Measurements from ENCODE around the gene NBEA. TPM values are rescaled to one million over a fixed set of nuclear protein-coding genes. Genes with fewer than 3 reads are reported as not detected.
A peak's percentile ranks its signal among the peaks of the same experiment; 100 is the strongest.

The NBEA gene
- total and polyA plus RNA-seq, 2 experiments from 2014 or later: 9.1 to 29.1 TPM

GRCh38 chr13:35219021-35219420 lies 277.0 kb downstream of the NBEA start (continued):
- TF ChIP-seq, protein P1, sequence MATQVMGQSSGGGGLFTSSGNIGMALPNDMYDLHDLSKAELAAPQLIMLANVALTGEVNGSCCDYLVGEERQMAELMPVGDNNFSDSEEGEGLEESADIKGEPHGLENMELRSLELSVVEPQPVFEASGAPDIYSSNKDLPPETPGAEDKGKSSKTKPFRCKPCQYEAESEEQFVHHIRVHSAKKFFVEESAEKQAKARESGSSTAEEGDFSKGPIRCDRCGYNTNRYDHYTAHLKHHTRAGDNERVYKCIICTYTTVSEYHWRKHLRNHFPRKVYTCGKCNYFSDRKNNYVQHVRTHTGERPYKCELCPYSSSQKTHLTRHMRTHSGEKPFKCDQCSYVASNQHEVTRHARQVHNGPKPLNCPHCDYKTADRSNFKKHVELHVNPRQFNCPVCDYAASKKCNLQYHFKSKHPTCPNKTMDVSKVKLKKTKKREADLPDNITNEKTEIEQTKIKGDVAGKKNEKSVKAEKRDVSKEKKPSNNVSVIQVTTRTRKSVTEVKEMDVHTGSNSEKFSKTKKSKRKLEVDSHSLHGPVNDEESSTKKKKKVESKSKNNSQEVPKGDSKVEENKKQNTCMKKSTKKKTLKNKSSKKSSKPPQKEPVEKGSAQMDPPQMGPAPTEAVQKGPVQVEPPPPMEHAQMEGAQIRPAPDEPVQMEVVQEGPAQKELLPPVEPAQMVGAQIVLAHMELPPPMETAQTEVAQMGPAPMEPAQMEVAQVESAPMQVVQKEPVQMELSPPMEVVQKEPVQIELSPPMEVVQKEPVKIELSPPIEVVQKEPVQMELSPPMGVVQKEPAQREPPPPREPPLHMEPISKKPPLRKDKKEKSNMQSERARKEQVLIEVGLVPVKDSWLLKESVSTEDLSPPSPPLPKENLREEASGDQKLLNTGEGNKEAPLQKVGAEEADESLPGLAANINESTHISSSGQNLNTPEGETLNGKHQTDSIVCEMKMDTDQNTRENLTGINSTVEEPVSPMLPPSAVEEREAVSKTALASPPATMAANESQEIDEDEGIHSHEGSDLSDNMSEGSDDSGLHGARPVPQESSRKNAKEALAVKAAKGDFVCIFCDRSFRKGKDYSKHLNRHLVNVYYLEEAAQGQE (IDR thresholded peaks at IDR 0.05; ENCODE audit: unreplicated experiment): no peak
- TF ChIP-seq NANOG (IDR thresholded peaks at IDR 0.05; ENCODE audit: borderline replicate concordance): no peak
- TF ChIP-seq EZH2phosphoT487 (IDR thresholded peaks at IDR 0.05; ENCODE audit: unreplicated experiment): no peak
- no peak for TF ChIP-seq JUNB (IDR thresholded peaks at IDR 0.05; ENCODE audit: unreplicated experiment)
- TF ChIP-seq, protein P2, sequence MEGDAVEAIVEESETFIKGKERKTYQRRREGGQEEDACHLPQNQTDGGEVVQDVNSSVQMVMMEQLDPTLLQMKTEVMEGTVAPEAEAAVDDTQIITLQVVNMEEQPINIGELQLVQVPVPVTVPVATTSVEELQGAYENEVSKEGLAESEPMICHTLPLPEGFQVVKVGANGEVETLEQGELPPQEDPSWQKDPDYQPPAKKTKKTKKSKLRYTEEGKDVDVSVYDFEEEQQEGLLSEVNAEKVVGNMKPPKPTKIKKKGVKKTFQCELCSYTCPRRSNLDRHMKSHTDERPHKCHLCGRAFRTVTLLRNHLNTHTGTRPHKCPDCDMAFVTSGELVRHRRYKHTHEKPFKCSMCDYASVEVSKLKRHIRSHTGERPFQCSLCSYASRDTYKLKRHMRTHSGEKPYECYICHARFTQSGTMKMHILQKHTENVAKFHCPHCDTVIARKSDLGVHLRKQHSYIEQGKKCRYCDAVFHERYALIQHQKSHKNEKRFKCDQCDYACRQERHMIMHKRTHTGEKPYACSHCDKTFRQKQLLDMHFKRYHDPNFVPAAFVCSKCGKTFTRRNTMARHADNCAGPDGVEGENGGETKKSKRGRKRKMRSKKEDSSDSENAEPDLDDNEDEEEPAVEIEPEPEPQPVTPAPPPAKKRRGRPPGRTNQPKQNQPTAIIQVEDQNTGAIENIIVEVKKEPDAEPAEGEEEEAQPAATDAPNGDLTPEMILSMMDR (conservative IDR thresholded peaks at IDR 0.05; ENCODE audit: low read depth in 2 of 2): no peak
- no peak for TF ChIP-seq ZNF114 (CRISPR knock-in tag; IDR thresholded peaks at IDR 0.05)

GRCh38 chr13:35225159-35225558 lies 283.1 kb downstream of the NBEA start:
- peaks cover 12% of the 10 kb centered on the region for H3K36me3 Mint-ChIP-seq (ENCODE audit: low read depth)
- Histone ChIP-seq H3F3A (replicated peaks; ENCODE audit: low read depth) (no peaks in the 10 kb centered on the region), H3K79me2 (replicated peaks; ENCODE audit: insufficient read depth) (no peaks in the 10 kb centered on the region), H3K27ac (ENCODE audit: low read depth) (no peak overlapping the region), H3K27me3 (ENCODE audit: insufficient read depth) (no peaks in the 10 kb centered on the region), H2AFZ (no peak overlapping the region), H3K4me3 (no peak overlapping the region), H3K4me1 (ENCODE audit: insufficient read depth) (peaks cover 6% of the 10 kb centered on the region), H3K9me2 (ENCODE audit: insufficient read depth) (no peaks in the 10 kb centered on the region), H3K4me2 (no peak overlapping the region), H4K20me1 (replicated peaks; ENCODE audit: insufficient read depth) (no peaks in the 10 kb centered on the region), H3K36me3 (ENCODE audit: insufficient read depth) (peaks cover 4% of the 10 kb centered on the region; the same call in 1 of the 2 replicates)
- peaks cover 21% of the 10 kb centered on the region for H3K4me1 Mint-ChIP-seq
- no peak overlapping the region for H3K4me3 Mint-ChIP-seq
- no peaks in the 10 kb centered on the region for H3K27me3 Mint-ChIP-seq (ENCODE audit: insufficient read depth, low read depth, poor library complexity)
- peak; percentile 57 for ATAC-seq
- H3K9me3 Mint-ChIP-seq: peaks cover 5% of the 10 kb centered on the region; the same call in 1 of the 3 replicates
- H3K27ac Mint-ChIP-seq: peak overlapping the region; percentile 11; the same call in 1 of the 2 replicates
- peak; percentile 28 for DNase-seq (ENCODE audit: low spot score)
- TF ChIP-seq ZNF331 (CRISPR knock-in tag; IDR thresholded peaks at IDR 0.05; ENCODE audit: low read depth) (no peak), EZH2 (IDR thresholded peaks at IDR 0.05; ENCODE audit: low read depth, unreplicated experiment) (no peak), EZH2phosphoT487 (IDR thresholded peaks at IDR 0.05; ENCODE audit: unreplicated experiment) (no peak), JUNB (IDR thresholded peaks at IDR 0.05; ENCODE audit: unreplicated experiment) (no peak), CREB1 (CRISPR knock-in tag; IDR thresholded peaks at IDR 0.05; ENCODE audit: low read depth) (no peak), NANOG (IDR thresholded peaks at IDR 0.05; ENCODE audit: borderline replicate concordance) (no peak), POLR2AphosphoS5 (IDR thresholded peaks at IDR 0.05; ENCODE audit: low read depth) (no peak), STAT1 (IDR thresholded peaks at IDR 0.05; ENCODE audit: unreplicated experiment) (no peak), ZNF114 (CRISPR knock-in tag; IDR thresholded peaks at IDR 0.05) (no peak)
- TF ChIP-seq, protein P3, sequence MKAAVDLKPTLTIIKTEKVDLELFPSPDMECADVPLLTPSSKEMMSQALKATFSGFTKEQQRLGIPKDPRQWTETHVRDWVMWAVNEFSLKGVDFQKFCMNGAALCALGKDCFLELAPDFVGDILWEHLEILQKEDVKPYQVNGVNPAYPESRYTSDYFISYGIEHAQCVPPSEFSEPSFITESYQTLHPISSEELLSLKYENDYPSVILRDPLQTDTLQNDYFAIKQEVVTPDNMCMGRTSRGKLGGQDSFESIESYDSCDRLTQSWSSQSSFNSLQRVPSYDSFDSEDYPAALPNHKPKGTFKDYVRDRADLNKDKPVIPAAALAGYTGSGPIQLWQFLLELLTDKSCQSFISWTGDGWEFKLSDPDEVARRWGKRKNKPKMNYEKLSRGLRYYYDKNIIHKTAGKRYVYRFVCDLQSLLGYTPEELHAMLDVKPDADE (IDR thresholded peaks at IDR 0.05): no peak
- TF ChIP-seq, protein P1 (IDR thresholded peaks at IDR 0.05; ENCODE audit: unreplicated experiment): no peak
- TF ChIP-seq, protein P2 (conservative IDR thresholded peaks at IDR 0.05; ENCODE audit: low read depth in 2 of 2): no peak

Data from GM23338 (cell line).